ENCODE results near the gene HMGN5.

Gene HMGN5, protein sequence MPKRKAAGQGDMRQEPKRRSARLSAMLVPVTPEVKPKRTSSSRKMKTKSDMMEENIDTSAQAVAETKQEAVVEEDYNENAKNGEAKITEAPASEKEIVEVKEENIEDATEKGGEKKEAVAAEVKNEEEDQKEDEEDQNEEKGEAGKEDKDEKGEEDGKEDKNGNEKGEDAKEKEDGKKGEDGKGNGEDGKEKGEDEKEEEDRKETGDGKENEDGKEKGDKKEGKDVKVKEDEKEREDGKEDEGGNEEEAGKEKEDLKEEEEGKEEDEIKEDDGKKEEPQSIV

GRCh38 chrX:81201671-81202455, at the start of gene HMGN5, which contains the start of gene SH3BGRL:
Gene HMGN5 (minus strand): TSS chrX:81201913. CDS start chrX:81121549, 80,364 bp downstream.
Gene SH3BGRL (plus strand): TSS chrX:81202102. CDS start chrX:81202201, 99 bp downstream.
- DNase-seq (ENCODE audit: low read depth in 2 of 2) = peak; percentile 40 to 54

DNA sequence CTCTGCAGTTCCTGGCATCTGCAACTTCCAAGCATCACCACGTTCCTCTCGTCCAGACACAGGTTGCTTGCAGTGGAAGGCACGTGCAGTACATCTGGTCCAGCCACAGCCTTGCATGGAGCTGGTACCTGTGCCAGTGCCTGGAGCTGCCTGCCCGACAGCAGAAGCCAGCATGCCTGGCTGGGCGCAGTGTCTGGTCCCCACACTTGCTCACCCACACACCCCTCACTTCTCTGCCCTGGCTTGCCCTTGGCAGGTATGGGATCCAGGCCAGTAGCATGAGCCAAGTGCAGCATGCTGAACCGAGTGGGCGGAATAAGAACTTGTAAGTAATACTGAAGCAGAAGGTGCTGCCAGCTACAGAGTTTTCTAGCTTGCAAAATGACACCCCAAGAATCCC, 40.0 kb upstream of the HMGN5 start:
- DNase-seq (ENCODE audit: low read depth in 2 of 2) = no peak

GRCh38 chrX:81240701-81241331, 39.1 kb upstream of the HMGN5 start:
- DNase-seq (ENCODE audit: low read depth in 2 of 2) = no peak

- DNase-seq (ENCODE audit: low read depth in 2 of 2) = no peak
Measured at GRCh38 chrX:81238166-81238565, 36.5 kb upstream of the HMGN5 start.

DNA sequence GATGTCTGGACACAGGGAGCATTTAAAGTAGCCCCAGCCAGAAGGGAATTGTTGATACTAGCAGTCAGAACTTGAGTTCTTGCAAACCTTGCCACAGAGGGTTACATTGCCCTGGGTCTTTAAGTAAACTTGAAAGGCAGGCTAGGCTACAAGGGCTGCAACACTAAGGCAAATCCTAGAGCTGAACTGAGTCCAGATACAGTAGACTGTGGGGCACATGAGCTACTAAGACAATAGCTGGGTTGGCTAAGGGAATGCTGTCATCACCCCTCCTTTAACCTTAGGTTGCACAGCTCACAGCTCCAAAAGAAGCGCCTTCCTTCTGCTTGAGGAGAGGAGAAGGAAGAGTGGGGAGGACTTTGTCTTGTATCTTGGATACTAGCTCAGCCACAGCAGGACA, 35.8 kb upstream of the HMGN5 start:
- no peak for DNase-seq (ENCODE audit: low read depth in 2 of 2)

DNA sequence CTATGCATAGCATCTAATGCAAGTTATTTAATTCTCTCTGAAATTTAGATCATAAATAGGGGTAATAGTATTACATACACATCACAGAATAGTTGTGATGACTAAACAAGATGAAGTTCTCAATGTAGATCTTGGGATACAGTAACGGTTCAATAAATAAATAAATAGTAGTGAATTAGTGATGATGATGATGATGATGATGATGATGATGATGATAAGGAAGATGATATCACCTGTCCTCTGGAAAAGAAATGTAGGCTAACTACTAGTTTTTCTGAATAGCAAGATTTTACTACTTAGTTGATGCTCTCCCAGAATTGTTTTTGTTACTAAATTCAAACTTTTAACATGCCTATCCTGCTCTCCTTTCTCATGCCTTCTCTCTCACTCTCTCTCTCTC, 30.5 kb upstream of the HMGN5 start:
- DNase-seq (ENCODE audit: low read depth in 2 of 2) = no peak

DNA sequence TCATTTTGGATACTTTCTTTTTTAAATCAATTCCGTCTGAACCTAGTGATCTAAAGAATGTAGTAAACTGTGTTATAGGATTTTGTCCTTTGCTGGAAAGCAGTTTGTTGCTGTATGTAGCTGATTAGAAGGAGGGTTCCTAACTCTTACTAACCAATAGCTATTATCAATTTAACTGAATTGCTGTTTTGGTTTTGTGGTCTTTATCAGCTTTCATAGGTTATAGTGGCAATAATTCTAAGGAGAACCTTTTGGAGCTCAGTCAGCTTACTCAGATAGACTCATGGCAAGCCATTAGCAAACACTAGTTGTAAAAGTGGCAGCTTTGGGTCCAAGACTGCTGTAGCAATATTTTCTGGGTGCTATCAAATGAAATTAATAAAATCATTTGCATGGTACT, 29.8 kb upstream of the HMGN5 start:
- DNase-seq (ENCODE audit: low read depth in 2 of 2) = no peak

DNA sequence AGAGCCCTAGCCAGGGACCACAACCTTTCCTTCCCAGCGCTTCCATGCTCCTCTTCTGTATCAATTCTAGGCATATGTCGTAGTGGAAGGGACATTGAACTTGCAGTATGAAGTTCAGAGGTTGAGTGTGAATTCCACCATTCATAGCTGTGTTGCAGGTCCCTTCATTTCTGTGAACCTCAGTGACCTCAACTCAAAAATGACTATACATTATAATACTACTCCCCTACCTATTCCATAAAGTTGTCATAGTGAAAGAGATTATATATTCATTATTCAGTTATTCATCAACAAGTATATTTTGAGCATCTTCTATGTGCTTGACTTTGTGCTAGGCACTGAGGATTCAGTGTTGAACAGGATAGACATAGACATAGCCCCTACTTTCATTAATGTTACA, 28.2 kb upstream of the HMGN5 start:
- DNase-seq (ENCODE audit: low read depth in 2 of 2) = no peak

- DNase-seq (ENCODE audit: low read depth in 2 of 2) = no peak
Measured at GRCh38 chrX:81229229-81229628, 27.5 kb upstream of the HMGN5 start.

DNA sequence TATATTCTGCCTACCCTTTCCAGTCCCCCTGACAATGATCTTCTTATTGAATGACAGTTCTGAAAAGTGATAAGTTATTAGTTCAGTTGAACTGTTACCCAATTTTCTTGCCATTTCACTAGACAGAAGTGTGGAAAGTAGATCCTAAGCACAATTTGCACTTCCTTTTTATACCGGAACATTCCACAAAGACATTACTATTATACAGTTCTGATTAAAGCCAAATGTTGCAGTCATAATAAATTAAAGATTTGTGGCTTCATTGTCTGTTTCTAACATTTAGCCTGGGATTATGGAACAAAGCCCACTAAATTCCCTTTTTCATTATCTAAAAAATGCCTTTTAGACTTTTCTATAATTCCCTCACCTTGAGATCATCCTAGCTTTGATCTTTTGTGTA, 14.0 kb upstream of the HMGN5 start:
- DNase-seq (ENCODE audit: low read depth in 2 of 2) = no peak

DNA sequence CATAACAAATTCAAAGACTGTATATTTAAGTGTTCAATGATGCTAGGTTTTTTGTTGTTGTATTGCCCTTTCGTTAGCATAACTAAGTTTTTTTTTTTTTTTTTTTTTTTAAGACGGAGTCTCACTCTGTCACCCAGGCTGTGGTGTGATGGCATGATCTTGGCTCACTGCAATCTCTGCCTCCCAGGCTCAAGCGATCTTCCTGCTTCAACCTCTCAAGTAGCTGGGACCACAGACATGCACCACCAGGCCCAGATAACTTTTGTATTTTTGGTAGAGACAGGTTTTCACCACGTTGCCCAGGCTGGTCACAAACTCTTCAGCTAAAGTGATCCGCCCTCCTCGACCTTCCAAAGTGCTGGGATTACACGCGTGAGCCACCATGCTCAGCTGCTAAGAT, 7.2 kb upstream of the HMGN5 start:
- DNase-seq (ENCODE audit: low read depth in 2 of 2) = no peak

DNA sequence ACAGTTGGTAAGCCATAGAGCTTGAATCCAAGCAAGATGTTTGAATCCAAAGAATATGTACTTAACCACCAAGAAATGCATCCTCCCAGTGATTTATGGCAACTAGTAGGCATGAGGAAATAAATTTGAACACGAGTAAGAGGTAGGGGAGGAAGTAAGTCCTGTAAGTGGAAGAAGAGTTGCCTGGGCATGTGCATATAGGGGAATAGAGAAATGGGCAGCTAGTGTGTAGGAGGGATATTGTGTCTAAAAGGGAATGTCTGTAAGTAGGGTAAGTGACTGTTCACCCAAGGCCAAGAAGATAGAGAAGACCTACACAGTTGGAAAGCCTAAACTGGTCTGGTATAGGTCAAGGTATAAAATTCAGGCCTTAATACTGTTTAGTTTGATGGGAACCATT, 4.8 kb upstream of the HMGN5 start:
- no peak for DNase-seq (ENCODE audit: low read depth in 2 of 2)

GRCh38 chrX:81205551-81205950, 3.8 kb upstream of the HMGN5 start:
- no peak for DNase-seq (ENCODE audit: low read depth in 2 of 2)

GRCh38 chrX:81202943-81203342, 1.2 kb upstream of the HMGN5 start:
- no peak for DNase-seq (ENCODE audit: low read depth in 2 of 2)

DNA sequence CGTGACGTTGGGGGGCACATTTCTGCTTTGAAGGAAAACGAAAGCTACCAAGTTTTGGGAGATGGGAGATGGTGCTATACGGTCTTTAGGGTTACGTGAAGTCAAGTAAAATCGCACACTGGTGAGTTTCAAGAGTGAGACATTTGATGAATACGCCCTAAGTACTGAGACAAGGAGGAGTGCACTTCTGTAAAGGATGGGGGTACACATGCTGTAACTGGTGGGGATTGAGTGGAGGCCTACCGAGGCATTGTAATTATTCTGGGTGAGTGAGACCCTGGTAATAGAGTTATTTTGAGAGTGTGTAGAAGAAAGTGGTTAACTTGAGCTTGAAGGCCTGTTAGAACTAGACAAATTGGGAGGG, 725 bp upstream of the HMGN5 start:
- no peak for DNase-seq (ENCODE audit: low read depth in 2 of 2)

DNA sequence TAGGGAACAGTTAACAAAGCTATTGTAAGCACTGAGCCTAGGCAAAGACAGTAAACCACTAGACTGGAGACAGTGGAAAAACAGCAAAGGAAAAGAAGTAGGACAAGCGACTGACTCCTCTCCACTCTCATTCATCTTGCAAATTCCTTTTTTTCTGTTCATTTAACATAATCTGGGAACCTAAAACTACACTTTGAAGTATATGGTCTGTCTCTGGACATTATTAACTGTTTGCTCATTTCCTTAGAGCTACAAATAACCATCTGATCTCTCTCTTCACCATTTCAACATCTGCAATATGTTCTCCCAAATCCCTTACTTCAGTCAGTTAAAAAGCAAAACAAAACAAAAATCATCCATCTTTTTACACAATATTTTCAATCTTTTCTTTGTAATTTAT, 642 bp downstream of the HMGN5 start:
- no peak for DNase-seq (ENCODE audit: low read depth in 2 of 2)

- peak; percentile 8 to 26 for DNase-seq (ENCODE audit: low read depth in 2 of 2)
Measured at GRCh38 chrX:81195712-81196111, 6.0 kb downstream of the HMGN5 start.

DNA sequence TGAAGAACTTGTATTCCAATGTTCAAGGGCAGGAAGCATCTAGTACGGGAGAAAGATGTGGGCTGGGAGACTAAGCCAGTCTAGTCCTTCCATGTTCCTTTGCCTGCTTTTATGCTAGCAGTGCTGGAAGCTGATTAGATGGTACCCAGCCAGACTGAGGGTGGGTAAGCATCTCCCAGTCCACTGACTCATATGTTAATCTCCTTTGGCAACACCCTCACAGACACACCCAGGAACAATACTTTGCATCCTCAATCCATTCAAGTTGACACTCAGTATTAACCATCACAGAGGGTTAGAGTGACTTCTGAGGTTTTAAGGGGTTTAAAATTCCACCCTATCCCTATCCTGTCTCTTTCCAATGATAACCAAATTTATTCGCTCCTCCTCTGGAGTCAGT, 6.5 kb downstream of the HMGN5 start:
- no peak for DNase-seq (ENCODE audit: low read depth in 2 of 2)

DNA sequence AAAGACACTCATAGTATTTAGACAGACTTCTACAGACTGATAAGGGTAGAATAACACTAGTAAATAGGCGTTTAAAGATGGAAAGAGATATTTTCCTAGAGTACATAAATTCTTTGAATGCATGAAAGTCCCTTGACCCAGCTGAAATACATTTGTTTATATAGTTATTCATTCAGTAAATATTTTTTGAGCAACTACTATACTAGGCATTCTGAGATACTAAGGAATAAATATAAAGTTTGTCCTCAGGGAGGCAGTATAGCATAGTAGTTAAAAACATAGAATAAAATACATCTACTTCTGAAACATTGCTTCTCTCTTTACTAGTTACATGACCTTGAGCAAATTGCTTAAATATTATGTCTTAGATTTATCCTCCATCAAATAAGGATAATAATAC, 27.4 kb downstream of the HMGN5 start:
- DNase-seq (ENCODE audit: low read depth in 2 of 2) = no peak

DNA sequence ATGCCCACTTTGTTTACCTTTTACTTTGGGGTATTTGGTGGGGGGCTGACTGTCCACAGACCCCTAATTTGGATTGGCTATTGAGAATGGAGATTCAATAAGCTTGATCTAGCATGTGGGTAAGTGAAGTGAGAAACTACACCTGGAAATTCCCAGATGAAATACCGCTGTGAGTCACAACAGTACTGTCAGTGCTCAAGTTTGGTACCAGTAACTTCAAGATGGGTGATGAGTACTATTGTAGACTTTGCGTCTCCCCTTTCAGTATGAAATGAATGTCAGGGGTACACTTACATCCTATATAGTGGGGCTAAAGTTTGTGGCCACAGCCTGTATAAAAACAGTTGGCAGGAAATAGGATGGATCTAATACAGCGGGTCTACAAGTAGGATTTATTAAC, 33.3 kb downstream of the HMGN5 start:
- no peak for DNase-seq (ENCODE audit: low read depth in 2 of 2)

- DNase-seq (ENCODE audit: low read depth in 2 of 2) = peak; percentile 75 to 78
Measured at GRCh38 chrX:81121513-81122363, 80.0 kb downstream of the HMGN5 start.

GRCh38 chrX:81120936-81121371, 80.8 kb downstream of the HMGN5 start:
- no peak for DNase-seq (ENCODE audit: low read depth in 2 of 2)

All from stimulated activated CD8-positive, alpha-beta memory T cell treated with anti-CD3 and anti-CD28 coated beads, Interleukin-15, amount 100 ng/mL, for 48 hours (primary cell).